GM23338 (cell line): Measurements from ENCODE around the gene RFX8.

ENCODE experiments used
- EZH2 ChIP-seq: fragments of 200-600 bp; sonication (generic); IDR thresholded peaks from one replicate; pipeline ENCODE4 v1.8.0; 2017; ENCODE audit warnings: antibody characterized with exemption, mild to moderate bottlenecking, low read depth; ENCODE audit not compliant: unreplicated experiment
- EZH2phosphoT487 ChIP-seq: fragments of 200-600 bp; sonication (generic); IDR thresholded peaks from one replicate; pipeline ENCODE4 v1.8.1; 2018; ENCODE audit warnings: antibody characterized with exemption; ENCODE audit not compliant: unreplicated experiment
- JUNB ChIP-seq: IDR thresholded peaks from one replicate; pipeline ENCODE4 v1.6.1; 2016; ENCODE audit warnings: antibody characterized with exemption; ENCODE audit not compliant: unreplicated experiment
- NANOG ChIP-seq: IDR thresholded peaks from 2 replicates; pipeline ENCODE4 v1.6.1; 2016; ENCODE audit warnings: antibody characterized with exemption, borderline replicate concordance
- POLR2AphosphoS5 ChIP-seq: IDR thresholded peaks from 2 replicates; pipeline ENCODE4 v1.6.1; 2016; ENCODE audit warnings: antibody characterized with exemption, low read depth
- TF ChIP-seq, protein P1 (sequence below), 2 experiments: fragments of 200-600 bp in 1 of 2; sonication (generic) in 1 of 2; conservative IDR thresholded peaks; 2 replicates each; pipeline versions ENCODE4 v1.5.1 to v1.6.1; 2016 to 2017; ENCODE audit warnings: antibody characterized with exemption in 2 of 2, low read depth in 2 of 2, mild to moderate bottlenecking in 2 of 2, moderate library complexity in 1 of 2
- TF ChIP-seq, protein P2 (sequence below): IDR thresholded peaks from one replicate; pipeline ENCODE4 v1.6.1; 2018; ENCODE audit warnings: antibody characterized with exemption; ENCODE audit not compliant: unreplicated experiment

DNA sequence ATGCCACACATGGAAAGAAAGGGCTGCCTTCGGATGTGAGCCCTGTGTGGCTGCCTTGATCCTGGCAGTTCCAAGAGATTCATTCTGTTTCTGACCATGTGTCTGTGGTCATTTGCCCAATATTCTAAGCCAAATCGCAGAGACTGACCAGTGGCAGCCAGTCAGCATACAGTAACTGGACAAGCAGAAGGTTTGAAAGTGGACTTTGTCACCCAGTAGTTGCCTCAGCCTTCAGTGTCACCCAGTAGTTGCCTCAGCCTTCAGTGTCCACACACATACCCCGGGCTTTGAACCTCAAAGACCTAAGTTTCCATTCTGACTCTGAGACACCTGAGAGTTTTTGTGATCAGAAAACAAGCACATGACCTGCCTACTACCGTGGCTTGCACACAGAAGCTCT is 5.0 kb downstream of the RFX8 start:
- TF ChIP-seq, protein P1, sequence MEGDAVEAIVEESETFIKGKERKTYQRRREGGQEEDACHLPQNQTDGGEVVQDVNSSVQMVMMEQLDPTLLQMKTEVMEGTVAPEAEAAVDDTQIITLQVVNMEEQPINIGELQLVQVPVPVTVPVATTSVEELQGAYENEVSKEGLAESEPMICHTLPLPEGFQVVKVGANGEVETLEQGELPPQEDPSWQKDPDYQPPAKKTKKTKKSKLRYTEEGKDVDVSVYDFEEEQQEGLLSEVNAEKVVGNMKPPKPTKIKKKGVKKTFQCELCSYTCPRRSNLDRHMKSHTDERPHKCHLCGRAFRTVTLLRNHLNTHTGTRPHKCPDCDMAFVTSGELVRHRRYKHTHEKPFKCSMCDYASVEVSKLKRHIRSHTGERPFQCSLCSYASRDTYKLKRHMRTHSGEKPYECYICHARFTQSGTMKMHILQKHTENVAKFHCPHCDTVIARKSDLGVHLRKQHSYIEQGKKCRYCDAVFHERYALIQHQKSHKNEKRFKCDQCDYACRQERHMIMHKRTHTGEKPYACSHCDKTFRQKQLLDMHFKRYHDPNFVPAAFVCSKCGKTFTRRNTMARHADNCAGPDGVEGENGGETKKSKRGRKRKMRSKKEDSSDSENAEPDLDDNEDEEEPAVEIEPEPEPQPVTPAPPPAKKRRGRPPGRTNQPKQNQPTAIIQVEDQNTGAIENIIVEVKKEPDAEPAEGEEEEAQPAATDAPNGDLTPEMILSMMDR (conservative IDR thresholded peaks at IDR 0.05; ENCODE audit: low read depth in 2 of 2), result no peak
- no peak for TF ChIP-seq EZH2phosphoT487
- no peak for TF ChIP-seq EZH2
- TF ChIP-seq, protein P2, sequence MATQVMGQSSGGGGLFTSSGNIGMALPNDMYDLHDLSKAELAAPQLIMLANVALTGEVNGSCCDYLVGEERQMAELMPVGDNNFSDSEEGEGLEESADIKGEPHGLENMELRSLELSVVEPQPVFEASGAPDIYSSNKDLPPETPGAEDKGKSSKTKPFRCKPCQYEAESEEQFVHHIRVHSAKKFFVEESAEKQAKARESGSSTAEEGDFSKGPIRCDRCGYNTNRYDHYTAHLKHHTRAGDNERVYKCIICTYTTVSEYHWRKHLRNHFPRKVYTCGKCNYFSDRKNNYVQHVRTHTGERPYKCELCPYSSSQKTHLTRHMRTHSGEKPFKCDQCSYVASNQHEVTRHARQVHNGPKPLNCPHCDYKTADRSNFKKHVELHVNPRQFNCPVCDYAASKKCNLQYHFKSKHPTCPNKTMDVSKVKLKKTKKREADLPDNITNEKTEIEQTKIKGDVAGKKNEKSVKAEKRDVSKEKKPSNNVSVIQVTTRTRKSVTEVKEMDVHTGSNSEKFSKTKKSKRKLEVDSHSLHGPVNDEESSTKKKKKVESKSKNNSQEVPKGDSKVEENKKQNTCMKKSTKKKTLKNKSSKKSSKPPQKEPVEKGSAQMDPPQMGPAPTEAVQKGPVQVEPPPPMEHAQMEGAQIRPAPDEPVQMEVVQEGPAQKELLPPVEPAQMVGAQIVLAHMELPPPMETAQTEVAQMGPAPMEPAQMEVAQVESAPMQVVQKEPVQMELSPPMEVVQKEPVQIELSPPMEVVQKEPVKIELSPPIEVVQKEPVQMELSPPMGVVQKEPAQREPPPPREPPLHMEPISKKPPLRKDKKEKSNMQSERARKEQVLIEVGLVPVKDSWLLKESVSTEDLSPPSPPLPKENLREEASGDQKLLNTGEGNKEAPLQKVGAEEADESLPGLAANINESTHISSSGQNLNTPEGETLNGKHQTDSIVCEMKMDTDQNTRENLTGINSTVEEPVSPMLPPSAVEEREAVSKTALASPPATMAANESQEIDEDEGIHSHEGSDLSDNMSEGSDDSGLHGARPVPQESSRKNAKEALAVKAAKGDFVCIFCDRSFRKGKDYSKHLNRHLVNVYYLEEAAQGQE, result no peak
- no peak for TF ChIP-seq POLR2AphosphoS5
- TF ChIP-seq NANOG, result no peak
- no peak for TF ChIP-seq JUNB
